Fibroblast of skin of back (primary cell): Measurements from ENCODE around the gene NIF3L1.
"Not testable (repeated sequence)": the region's sequence is repeated elsewhere in the genome, so short reads cannot be mapped to it uniquely, and the experiment has no call there.

Experiments used
- DNase-seq: peaks from one replicate; pipeline ENCODE4 v3.0.0-alpha.2; 2013

NIF3L1 gene

DNA sequence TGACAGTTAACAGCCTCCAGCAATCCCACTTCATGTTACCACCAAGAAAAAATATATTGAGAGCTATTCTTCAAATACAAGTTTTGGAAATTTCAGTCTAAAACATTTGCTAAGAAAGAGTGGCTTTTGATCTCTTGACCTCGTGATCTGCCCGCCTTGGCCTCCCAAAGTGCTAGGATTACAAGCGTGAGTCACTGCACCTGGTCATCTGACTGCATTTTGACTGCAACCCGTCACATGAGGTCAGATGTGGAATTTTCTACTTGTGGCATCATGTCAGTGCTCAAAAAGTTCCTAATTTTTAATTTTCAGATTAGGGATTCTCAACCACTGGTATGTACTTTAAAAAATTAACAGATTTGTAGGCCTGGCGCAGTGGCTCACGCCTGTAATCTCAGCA, 15.6 kb upstream of the NIF3L1 start:
- no peak for DNase-seq

- DNase-seq = no peak
Observed at GRCh38 chr2:200877443-200877842, 11.7 kb upstream of the NIF3L1 start.

DNA sequence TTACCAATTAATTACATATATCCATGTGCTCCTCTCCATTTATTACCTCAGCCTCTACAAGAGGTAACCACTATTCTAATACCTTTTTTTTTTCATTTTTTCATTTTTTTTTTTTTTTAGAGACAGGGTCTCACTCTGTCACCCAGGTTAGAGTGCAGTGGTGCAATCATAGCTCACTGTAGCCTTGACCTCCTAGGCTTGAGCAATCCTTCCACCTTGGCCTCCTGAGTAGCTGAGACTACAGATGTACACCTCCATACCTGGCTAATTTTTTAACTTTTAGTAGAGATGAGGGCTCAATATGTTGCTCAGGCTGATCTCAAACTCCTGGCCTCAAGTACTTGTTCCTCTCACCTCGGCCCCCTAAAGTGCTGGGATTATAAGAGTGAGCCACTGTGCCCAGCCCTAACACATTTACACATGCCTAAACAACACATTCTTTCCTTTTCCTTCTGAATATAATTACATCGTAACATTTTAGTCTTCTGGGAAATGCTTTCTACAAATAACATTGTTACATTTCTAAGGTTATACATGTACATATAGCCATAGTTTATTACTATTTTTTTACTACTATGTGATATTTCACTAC, 10.8 kb upstream of the NIF3L1 start:
- DNase-seq = no peak

DNA sequence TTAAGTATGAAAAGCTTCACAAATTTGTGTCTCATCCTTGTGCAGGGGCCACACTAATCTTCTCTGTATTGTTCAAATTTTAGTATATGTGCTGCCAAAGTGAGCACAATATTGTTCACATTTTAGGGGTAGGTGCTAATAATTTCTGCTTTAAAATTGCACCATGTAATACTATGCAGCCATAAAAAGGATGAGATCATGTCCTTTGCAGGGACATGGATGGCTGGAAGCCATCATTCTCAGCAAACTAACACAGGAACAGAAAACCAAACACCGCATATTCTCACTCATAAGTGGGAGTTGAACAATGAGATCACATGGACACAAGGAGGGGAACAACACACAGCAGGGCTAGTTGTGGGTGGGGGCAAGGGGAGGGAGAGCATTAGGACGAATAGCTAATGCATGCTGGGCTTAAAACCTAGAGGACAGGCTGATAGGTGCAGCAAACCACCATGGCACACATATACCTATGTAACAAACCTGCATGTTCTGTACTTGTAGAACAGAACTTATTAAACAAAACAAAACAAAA, 7.4 kb upstream of the NIF3L1 start:
- not testable (repeated sequence) for DNase-seq

DNA sequence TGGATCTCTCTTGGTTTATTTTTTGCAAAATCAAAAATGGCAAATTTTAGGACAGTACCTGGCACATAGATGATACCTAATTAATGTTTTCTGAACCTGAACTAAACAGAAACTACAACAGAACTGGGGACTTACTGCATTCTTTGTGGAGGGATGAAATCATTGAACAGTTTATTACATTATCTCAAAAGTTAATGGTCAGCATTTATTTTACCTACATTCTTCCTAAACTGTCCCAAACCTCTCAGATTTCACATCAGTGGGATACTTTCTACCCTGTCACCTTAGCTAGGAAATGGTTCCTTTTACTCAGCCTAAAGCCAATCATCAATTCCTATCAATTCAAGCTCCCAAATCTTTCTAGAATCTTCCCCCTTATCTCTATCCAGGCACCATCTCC, 10.3 kb downstream of the NIF3L1 start:
- no peak for DNase-seq

- DNase-seq = peak; percentile 86
Observed at GRCh38 chr2:200901459-200902072, 12.4 kb downstream of the NIF3L1 start.

- DNase-seq = peak; percentile 64
Observed at GRCh38 chr2:200905618-200906296, 16.6 kb downstream of the NIF3L1 start.

DNA sequence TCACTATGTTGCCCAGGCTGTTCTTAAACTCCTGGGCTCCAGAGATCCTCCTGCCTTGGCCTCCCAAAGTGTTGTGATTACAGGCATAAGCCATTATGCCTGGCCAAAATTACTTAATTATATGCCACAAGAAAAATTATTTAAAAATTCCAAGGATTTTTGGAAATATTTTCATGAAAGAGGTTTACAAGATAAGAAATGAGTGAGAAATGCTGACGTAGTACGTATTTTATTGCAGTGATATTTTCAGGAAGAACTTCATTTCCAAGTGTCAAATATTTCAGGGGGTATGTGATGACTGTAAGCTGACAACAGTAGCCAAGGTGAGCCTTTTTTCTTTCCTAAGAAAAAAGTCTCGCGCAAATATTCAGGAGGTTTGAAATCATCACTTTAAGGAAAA, 20.8 kb downstream of the NIF3L1 start:
- no peak for DNase-seq

DNA sequence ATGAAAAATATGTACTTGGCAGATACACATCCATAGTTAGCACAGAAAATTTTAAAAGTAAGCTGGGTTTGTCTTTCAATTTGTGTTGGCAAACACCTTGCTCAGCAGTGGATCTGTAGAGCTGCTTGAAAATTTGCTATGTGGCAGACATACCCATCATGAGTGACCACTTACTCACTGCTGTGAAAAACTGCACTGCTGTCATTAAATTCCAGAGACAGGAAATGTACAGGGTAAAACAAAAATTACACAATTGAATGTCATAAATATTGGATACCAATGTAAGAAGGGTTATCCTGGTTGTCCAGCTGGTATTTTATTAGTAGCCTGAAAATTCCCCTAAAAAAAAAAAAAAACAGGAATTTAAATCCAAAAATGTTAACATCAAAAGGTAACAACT, 24.5 kb downstream of the NIF3L1 start:
- DNase-seq = peak; percentile 78

DNA sequence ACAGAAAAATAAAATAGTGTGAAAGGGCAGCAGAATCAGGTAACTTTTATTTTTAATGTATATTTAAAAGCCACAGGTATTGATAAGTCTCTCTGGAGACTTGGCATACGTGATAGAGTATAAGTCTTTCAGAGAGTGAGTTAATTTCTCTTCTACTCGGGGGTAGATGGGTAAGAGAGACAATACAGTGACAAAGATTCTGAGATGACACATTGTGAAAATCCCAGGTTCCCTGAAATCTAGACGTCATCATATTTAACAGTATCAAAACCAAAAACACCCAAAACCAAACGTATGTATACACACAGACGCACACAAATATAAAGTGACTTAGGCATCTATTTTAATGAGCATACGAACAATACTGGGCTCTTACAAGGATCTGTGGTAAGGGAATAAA, 33.3 kb downstream of the NIF3L1 start:
- DNase-seq = no peak

- DNase-seq = peak; percentile 9
Observed at GRCh38 chr2:200929334-200930249, 40.4 kb downstream of the NIF3L1 start.

GRCh38 chr2:200930947-200931626, 41.9 kb downstream of the NIF3L1 start:
- DNase-seq = peak; percentile 17

GRCh38 chr2:200939832-200940231, 50.7 kb downstream of the NIF3L1 start:
- DNase-seq = no peak

DNA sequence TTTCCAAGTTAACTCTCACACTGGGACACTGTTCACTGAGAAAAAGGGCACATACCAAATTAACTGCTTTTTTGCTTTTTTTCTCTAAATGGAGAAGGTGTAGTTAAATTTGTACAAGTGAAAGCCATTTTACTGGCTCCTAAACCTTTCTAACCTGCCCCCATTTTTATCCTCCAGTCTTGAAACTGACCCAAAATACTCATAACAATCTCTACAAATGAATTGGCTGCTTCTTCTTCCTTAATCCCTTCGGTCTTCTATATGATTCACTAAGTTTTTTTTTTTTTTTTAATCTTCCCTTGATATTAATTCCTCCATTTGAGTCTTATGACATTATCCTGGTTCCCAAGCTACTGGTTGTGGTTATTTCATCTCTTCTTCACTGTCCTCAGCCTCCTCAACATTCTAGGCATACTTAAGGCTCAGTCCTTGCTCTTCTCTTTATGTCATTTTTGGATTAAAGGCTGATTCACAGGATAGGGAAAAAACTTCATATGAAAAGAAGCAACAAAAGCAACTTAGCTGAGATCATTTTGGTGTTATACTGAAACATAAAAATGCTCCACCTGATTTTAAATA, 54.4 kb downstream of the NIF3L1 start:
- DNase-seq = peak; percentile 59

- DNase-seq = peak; percentile 93
Observed at GRCh38 chr2:200944467-200945394, 55.6 kb downstream of the NIF3L1 start.

DNA sequence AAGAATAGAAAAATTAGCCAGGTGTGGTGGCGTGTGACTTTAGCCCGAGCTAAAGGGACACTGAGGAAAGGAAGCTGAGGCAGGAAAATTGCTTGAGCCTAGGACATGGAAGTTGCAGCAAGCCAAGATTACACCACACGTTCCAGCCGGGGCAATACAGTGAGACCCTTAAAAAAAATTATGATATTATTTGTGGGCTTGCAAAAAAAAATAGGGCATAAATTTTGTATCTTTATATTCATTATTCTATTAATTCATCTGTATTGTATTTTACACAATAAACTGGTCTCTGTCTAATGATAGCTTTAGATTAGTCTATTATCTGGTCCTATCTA, 56.2 kb downstream of the NIF3L1 start:
- no peak for DNase-seq

DNA sequence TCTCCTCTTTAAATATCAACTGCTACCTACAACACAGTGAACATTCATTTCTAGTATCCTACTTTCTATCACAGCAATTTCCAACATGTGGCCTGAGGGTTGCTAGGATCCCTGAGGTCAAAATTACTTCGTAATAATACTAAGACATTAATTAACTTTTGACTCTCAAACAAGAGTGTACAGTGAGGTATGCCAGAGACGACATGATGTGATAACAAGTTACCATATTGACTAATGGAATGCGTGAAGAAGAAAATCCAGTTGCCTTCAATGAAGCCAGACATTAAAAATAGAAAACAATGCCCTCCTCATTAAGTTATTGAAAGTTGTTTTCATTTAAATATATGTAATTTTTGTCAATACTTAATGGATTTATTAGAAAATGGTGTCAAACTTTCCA, 61.2 kb downstream of the NIF3L1 start:
- DNase-seq = no peak
